B cell (primary cell): ENCODE data around the gene NUDT3.

Source experiments
- EZH2 ChIP-seq: IDR thresholded peaks from 2 replicates; pipeline ENCODE4 v1.6.1; 2012; ENCODE audit warnings: borderline replicate concordance, low read depth, mild to moderate bottlenecking, moderate library complexity, low read length; ENCODE audit not compliant: insufficient read depth, poor library complexity, severe bottlenecking
- TF ChIP-seq, protein P1 (sequence below): fragments of 200-600 bp; IDR thresholded peaks from one replicate; pipeline ENCODE4 v1.8.0; 2022; ENCODE audit warnings: antibody characterized with exemption, mild to moderate bottlenecking

DNA sequence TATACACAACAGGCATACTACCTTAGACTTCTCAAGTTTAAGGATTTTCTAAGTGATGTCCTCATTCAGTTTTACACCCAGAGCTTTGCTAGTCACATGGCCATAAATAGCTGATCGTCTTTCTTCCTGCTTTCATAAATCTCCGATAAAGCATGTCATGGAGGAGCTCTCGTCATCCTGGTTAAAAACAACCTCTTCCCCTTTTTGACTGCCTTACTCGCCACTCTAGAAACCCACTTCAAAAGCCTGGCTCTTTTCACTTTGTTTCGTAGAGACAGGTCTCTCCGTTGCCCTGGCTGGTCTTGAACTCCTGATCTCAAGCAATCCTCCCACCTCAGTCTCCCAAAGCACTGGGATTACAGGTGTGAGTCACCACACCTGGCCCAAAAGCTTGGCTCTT is 76.7 kb downstream of the NUDT3 start:
- TF ChIP-seq, protein P1, sequence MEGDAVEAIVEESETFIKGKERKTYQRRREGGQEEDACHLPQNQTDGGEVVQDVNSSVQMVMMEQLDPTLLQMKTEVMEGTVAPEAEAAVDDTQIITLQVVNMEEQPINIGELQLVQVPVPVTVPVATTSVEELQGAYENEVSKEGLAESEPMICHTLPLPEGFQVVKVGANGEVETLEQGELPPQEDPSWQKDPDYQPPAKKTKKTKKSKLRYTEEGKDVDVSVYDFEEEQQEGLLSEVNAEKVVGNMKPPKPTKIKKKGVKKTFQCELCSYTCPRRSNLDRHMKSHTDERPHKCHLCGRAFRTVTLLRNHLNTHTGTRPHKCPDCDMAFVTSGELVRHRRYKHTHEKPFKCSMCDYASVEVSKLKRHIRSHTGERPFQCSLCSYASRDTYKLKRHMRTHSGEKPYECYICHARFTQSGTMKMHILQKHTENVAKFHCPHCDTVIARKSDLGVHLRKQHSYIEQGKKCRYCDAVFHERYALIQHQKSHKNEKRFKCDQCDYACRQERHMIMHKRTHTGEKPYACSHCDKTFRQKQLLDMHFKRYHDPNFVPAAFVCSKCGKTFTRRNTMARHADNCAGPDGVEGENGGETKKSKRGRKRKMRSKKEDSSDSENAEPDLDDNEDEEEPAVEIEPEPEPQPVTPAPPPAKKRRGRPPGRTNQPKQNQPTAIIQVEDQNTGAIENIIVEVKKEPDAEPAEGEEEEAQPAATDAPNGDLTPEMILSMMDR = no peak
- TF ChIP-seq EZH2 = no peak
